Inflammatory macrophage (primary cell): ENCODE results near the gene CLGN.

Experiments used
- DNase-seq, 2 donors: peaks; one replicate each; pipeline ENCODE4 v3.0.0-alpha.2; 2020 to 2022

The CLGN gene

GRCh38 chr4:140382732-140383131 lies 44.7 kb downstream of the CLGN start:
- DNase-seq: no peak

- peak in 1 of 2 donors; percentile 4 for DNase-seq
These were observed 53.3 kb downstream of the CLGN start for GRCh38 chr4:140374130-140374477.

GRCh38 chr4:140373328-140374129 lies 53.9 kb downstream of the CLGN start, which contains the start of gene SCOC:
TSS of gene SCOC (plus strand) at chr4:140373646. CDS start at chr4:140379171, 5,525 bp downstream.
- DNase-seq: peak; percentile 99 to 100

GRCh38 chr4:140372751-140373327 lies 54.6 kb downstream of the CLGN start:
- peak; percentile 43 to 44 for DNase-seq

GRCh38 chr4:140368686-140369085 lies 58.8 kb downstream of the CLGN start:
- no peak for DNase-seq

- no peak for DNase-seq
These were observed 59.7 kb downstream of the CLGN start for GRCh38 chr4:140367738-140368137.

GRCh38 chr4:140363558-140363957 lies 63.9 kb downstream of the CLGN start:
- DNase-seq: no peak

- no peak for DNase-seq
These were observed 64.4 kb downstream of the CLGN start for GRCh38 chr4:140363051-140363450.

GRCh38 chr4:140361099-140361498 lies 66.3 kb downstream of the CLGN start:
- DNase-seq: no peak

GRCh38 chr4:140359562-140360427 lies 67.7 kb downstream of the CLGN start:
- peak; percentile 72 to 78 for DNase-seq

- DNase-seq: no peak
These were observed 69.2 kb downstream of the CLGN start for GRCh38 chr4:140358281-140358680.

- no peak for DNase-seq
These were observed 69.6 kb downstream of the CLGN start for GRCh38 chr4:140357868-140358267.

GRCh38 chr4:140355288-140355687 lies 72.2 kb downstream of the CLGN start:
- no peak for DNase-seq

- DNase-seq: no peak
These were observed 73.7 kb downstream of the CLGN start for GRCh38 chr4:140353786-140354185.

GRCh38 chr4:140351093-140352075 lies 76.1 kb downstream of the CLGN start:
- DNase-seq: no peak

- DNase-seq: no peak
These were observed 77.6 kb downstream of the CLGN start for GRCh38 chr4:140349816-140350215.

- DNase-seq: no peak
These were observed 81.3 kb downstream of the CLGN start for GRCh38 chr4:140346136-140346535.

- DNase-seq: no peak
These were observed 82.8 kb downstream of the CLGN start for GRCh38 chr4:140344621-140345020.

GRCh38 chr4:140344101-140344500 lies 83.3 kb downstream of the CLGN start:
- no peak for DNase-seq

- DNase-seq: no peak
These were observed 84.1 kb downstream of the CLGN start for GRCh38 chr4:140343303-140343702.

- no peak for DNase-seq
These were observed 84.8 kb downstream of the CLGN start for GRCh38 chr4:140342620-140343019.
